HepG2 (cell line): ENCODE measurements around the gene EIF5A. TPM values are rescaled to one million over a fixed set of nuclear protein-coding genes. Genes with fewer than 3 reads are reported as not detected.

Source experiments
- BRCA1 ChIP-seq: sonication (generic); formaldehyde crosslinking; IDR thresholded peaks from 2 replicates; pipeline ENCODE4 v1.4.0; 2020; ENCODE audit warnings: missing genetic modification reagents
- CTCF ChIP-seq: sonication (generic); formaldehyde crosslinking; IDR thresholded peaks from 2 replicates; pipeline ENCODE4 v1.5.0; 2020; ENCODE audit warnings: mild to moderate bottlenecking, missing genetic modification reagents, moderate library complexity
- DR1 ChIP-seq: sonication (generic); formaldehyde crosslinking; IDR thresholded peaks from 2 replicates; pipeline ENCODE4 v1.8.0; 2021; ENCODE audit warnings: mild to moderate bottlenecking, missing genetic modification reagents, inconsistent platforms
- FOXP4 ChIP-seq: sonication (generic); formaldehyde crosslinking; IDR thresholded peaks from 2 replicates; pipeline ENCODE4 v1.4.0; 2020; ENCODE audit warnings: missing genetic modification reagents
- HDAC6 ChIP-seq: fragments of 200-600 bp; sonication (generic); IDR thresholded peaks from 2 replicates; pipeline ENCODE4 v1.7.0; 2017; ENCODE audit warnings: mild to moderate bottlenecking, antibody characterized with exemption, low read length, low read depth
- HMGXB3 ChIP-seq: sonication (generic); formaldehyde crosslinking; IDR thresholded peaks from 2 replicates; pipeline ENCODE4 v1.4.0; 2020; ENCODE audit warnings: missing genetic modification reagents, borderline replicate concordance
- JUN ChIP-seq: sonication (generic); formaldehyde crosslinking; IDR thresholded peaks from 2 replicates; pipeline ENCODE4 v1.4.0; 2020; ENCODE audit warnings: mild to moderate bottlenecking, missing genetic modification reagents
- MEIS2 ChIP-seq: sonication (generic); formaldehyde crosslinking; IDR thresholded peaks from 2 replicates; pipeline ENCODE4 v1.9.0; 2021; ENCODE audit warnings: mild to moderate bottlenecking, missing genetic modification reagents
- NFYB ChIP-seq: sonication (generic); formaldehyde crosslinking; IDR thresholded peaks from 2 replicates; pipeline ENCODE4 v1.4.0; 2020; ENCODE audit warnings: missing genetic modification reagents
- NFYC ChIP-seq: IDR thresholded peaks from 2 replicates; pipeline ENCODE4 v1.6.1; 2016; ENCODE audit warnings: missing genetic modification reagents, missing compliant biosample characterization
- TBX3 ChIP-seq: fragments of 450-650 bp; IDR thresholded peaks from 2 replicates; pipeline ENCODE4 v1.6.1; 2017; ENCODE audit warnings: antibody characterized with exemption, mild to moderate bottlenecking, inconsistent platforms, borderline replicate concordance
- TERF1 ChIP-seq: sonication (generic); formaldehyde crosslinking; IDR thresholded peaks from 2 replicates; pipeline ENCODE4 v1.8.0; 2022; ENCODE audit warnings: mild to moderate bottlenecking, missing genetic modification reagents, moderate library complexity
- ZMAT3 ChIP-seq: sonication (generic); formaldehyde crosslinking; conservative IDR thresholded peaks from 2 replicates; pipeline ENCODE4 v1.7.0; 2021; ENCODE audit warnings: missing genetic modification reagents
- ZNF276 ChIP-seq: sonication (generic); formaldehyde crosslinking; IDR thresholded peaks from 2 replicates; pipeline ENCODE4 v1.4.0; 2020; ENCODE audit warnings: mild to moderate bottlenecking, low read depth, missing genetic modification reagents
- ZNF383 ChIP-seq: sonication (generic); formaldehyde crosslinking; IDR thresholded peaks from 2 replicates; pipeline ENCODE4 v1.4.0; 2020; ENCODE audit warnings: missing genetic modification reagents, mild to moderate bottlenecking, borderline replicate concordance
- ZNF547 ChIP-seq: sonication (generic); formaldehyde crosslinking; IDR thresholded peaks from 2 replicates; pipeline ENCODE4 v1.5.1; 2020; ENCODE audit warnings: mild to moderate bottlenecking, missing genetic modification reagents
- ZNF552 ChIP-seq: sonication (generic); formaldehyde crosslinking; IDR thresholded peaks from 2 replicates; pipeline ENCODE4 v1.9.0; 2022; ENCODE audit warnings: missing genetic modification reagents, mild to moderate bottlenecking, borderline replicate concordance
- ZSCAN20 ChIP-seq: sonication (generic); formaldehyde crosslinking; IDR thresholded peaks from 2 replicates; pipeline ENCODE4 v1.4.0; 2020; ENCODE audit warnings: missing genetic modification reagents, mild to moderate bottlenecking, borderline replicate concordance
- polyA plus RNA-seq, 8 experiments: library from polyadenylated mRNA; depleted of rRNA in 3 of 8; stranded (reverse) in 7 of 8; unstranded in 1 of 8; fragments of >200 nt; fragmentation: Illumina TruSeq in 4 of 8; extraction: Trizol in 4 of 8; gene quantifications; 2 replicates each; pipeline versions ENCODE4 v1.2.1 to v1.2.3, GENCODE V29; 2011 to 2016; ENCODE audit warnings: low read depth in 4 of 8, missing spikeins in 1 of 8, mixed read lengths in 1 of 8; ENCODE audit not compliant: insufficient read depth in 1 of 8
- total RNA-seq, 5 experiments: library from RNA; depleted of rRNA; stranded (reverse); fragments of >200 nt; fragmentation: Illumina TruSeq; extraction: Trizol; gene quantifications; 2 replicates each; pipeline ENCODE4 v1.2.3, GENCODE V29; 2016; ENCODE audit warnings: low read depth in 1 of 5

Gene EIF5A
- total and polyA plus RNA-seq, 2 of the 13 experiments (the other 11 are each of a cell fraction or from before 2014, with no cell fraction given) = 319 to 337 TPM

GRCh38 chr17:7306911-7307685, at the start of gene EIF5A (continued):
- TF ChIP-seq FOXP4 = peak; percentile 37
- TF ChIP-seq ZNF276 (CRISPR knock-in tag) = peak; percentile 74; the same call in 1 of the 2 replicates
- no peak for TF ChIP-seq ZNF383 (CRISPR knock-in tag)
- peak; percentile 75 for TF ChIP-seq ZMAT3 (CRISPR knock-in tag)
- TF ChIP-seq CTCF (CRISPR knock-in tag) = peak; percentile 15; the same call in 1 of the 2 replicates
- no peak for TF ChIP-seq HDAC6
- TF ChIP-seq BRCA1 = no peak
- TF ChIP-seq TERF1 (CRISPR knock-in tag) = no peak
- peak; percentile 36; the same call in 1 of the 2 replicates for TF ChIP-seq JUN (CRISPR knock-in tag)
- no peak for TF ChIP-seq NFYB (CRISPR knock-in tag)
- no peak for TF ChIP-seq ZNF552
- TF ChIP-seq ZNF547 (CRISPR knock-in tag) = peak; percentile 79; the same call in 1 of the 2 replicates
- TF ChIP-seq TBX3 = no peak
- TF ChIP-seq MEIS2 (CRISPR knock-in tag) = no peak
- TF ChIP-seq NFYC = no peak
- TF ChIP-seq HMGXB3 (CRISPR knock-in tag) = no peak
- peak; percentile 63 for TF ChIP-seq DR1 (CRISPR knock-in tag)
- TF ChIP-seq ZSCAN20 (CRISPR knock-in tag) = no peak
